ENCODE measurements around the gene CNTNAP2. TPM values are rescaled to one million over a fixed set of nuclear protein-coding genes. Genes with fewer than 3 reads are reported as not detected.

Gene CNTNAP2
- total RNA-seq, 1 experiment from 2014 or later: 64.5 TPM

- H3K27me3 Mint-ChIP-seq (ENCODE audit: low read depth): no peaks in the 10 kb centered on the region; the same call in 1 of the 2 replicates
- TF ChIP-seq, protein P1, sequence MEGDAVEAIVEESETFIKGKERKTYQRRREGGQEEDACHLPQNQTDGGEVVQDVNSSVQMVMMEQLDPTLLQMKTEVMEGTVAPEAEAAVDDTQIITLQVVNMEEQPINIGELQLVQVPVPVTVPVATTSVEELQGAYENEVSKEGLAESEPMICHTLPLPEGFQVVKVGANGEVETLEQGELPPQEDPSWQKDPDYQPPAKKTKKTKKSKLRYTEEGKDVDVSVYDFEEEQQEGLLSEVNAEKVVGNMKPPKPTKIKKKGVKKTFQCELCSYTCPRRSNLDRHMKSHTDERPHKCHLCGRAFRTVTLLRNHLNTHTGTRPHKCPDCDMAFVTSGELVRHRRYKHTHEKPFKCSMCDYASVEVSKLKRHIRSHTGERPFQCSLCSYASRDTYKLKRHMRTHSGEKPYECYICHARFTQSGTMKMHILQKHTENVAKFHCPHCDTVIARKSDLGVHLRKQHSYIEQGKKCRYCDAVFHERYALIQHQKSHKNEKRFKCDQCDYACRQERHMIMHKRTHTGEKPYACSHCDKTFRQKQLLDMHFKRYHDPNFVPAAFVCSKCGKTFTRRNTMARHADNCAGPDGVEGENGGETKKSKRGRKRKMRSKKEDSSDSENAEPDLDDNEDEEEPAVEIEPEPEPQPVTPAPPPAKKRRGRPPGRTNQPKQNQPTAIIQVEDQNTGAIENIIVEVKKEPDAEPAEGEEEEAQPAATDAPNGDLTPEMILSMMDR (conservative IDR thresholded peaks at IDR 0.05): no peak
- no peak overlapping the region; a peak in 1 of 5 replicates for H3K4me3 Mint-ChIP-seq
Measured at GRCh38 chr7:147146169-147146568, 1029.6 kb downstream of the CNTNAP2 start.

More at GRCh38 chr7:147146169-147146568, 1029.6 kb downstream of the CNTNAP2 start:
- H2BK5ac ChIP-seq (ENCODE audit: insufficient read length, low read length): no peak overlapping the region
- H2BK120ac ChIP-seq (ENCODE audit: low read depth, low read length, poor library complexity, severe bottlenecking): no peak overlapping the region
- H4K5ac ChIP-seq (ENCODE audit: insufficient read length, low read depth, low read length): no peak overlapping the region
- no peak overlapping the region for H3K56ac ChIP-seq (ENCODE audit: insufficient read length, low read depth, low read length)
- H3K9me3 Mint-ChIP-seq: peaks cover 2 to 7% of the 10 kb centered on the region in 2 experiments; a peak in 4 of 5 replicates
- H2BK20ac ChIP-seq (ENCODE audit: low read depth, low read length, poor library complexity, severe bottlenecking): no peak overlapping the region
- H2AFZ ChIP-seq (ENCODE audit: low read length): no peak overlapping the region
- H3K4ac ChIP-seq (ENCODE audit: low read depth, low read length): no peak overlapping the region
- no CpG with 5 or more reads among the region's 3 CpGs for WGBS (ENCODE audit: extremely low coverage, insufficient read length, low lambda C conversion rate)
- no peak overlapping the region for H3K9ac ChIP-seq (ENCODE audit: extremely low read depth, insufficient read length, low read length)
- H4K8ac ChIP-seq (replicated peaks; ENCODE audit: insufficient read length, low read depth, low read length): no peak overlapping the region
- no peaks in the 10 kb centered on the region for H3K23me2 ChIP-seq (ENCODE audit: insufficient read length, low read depth, low read length, poor library complexity, severe bottlenecking)
- H3K27ac ChIP-seq (ENCODE audit: insufficient read length, low read depth, low read length): no peak overlapping the region
- H3K27ac Mint-ChIP-seq: peak overlapping the region in 1 of 3 experiments; percentile 63; a peak in 1 of 7 replicates
- no peak for DNase-seq
- no peaks in the 10 kb centered on the region; the same call in 1 of the 2 replicates for H3K4me1 ChIP-seq (ENCODE audit: insufficient read depth, low read length)
- H3K79me1 ChIP-seq (ENCODE audit: insufficient read depth, low read depth, low read length, poor library complexity, severe bottlenecking): no peaks in the 10 kb centered on the region
- no peak overlapping the region for H3K18ac ChIP-seq (ENCODE audit: insufficient read length, low read depth, low read length)
- H3K36me3 Mint-ChIP-seq (ENCODE audit: insufficient read depth in 1 of 3, low read depth in 3 of 3): peaks cover 0 to 4% (median 0%) of the 10 kb centered on the region in 3 experiments; a peak in 2 of 7 replicates
- H3K79me2 ChIP-seq (ENCODE audit: insufficient read depth, low read length): no peaks in the 10 kb centered on the region
- H4K20me1 ChIP-seq (ENCODE audit: control insufficient read depth, insufficient read depth, insufficient read length): no peaks in the 10 kb centered on the region
- no peak overlapping the region for H2BK12ac ChIP-seq (ENCODE audit: insufficient read length, low read depth, low read length)
- H4K91ac ChIP-seq (ENCODE audit: insufficient read length, low read depth, low read length): no peak overlapping the region
- H3K14ac ChIP-seq (ENCODE audit: insufficient read depth, low read length): no peak overlapping the region
- no peak overlapping the region for H3K4me2 ChIP-seq (ENCODE audit: insufficient read depth, insufficient read length, low read length)
- H3T11ph ChIP-seq (ENCODE audit: low read length): no peak overlapping the region
- no peaks in the 10 kb centered on the region for H3K9me3 ChIP-seq (ENCODE audit: control insufficient read depth, low read depth, low read length)
- H3K4me1 Mint-ChIP-seq: peaks cover 22 to 24% of the 10 kb centered on the region in 2 experiments
- H3K23ac ChIP-seq (ENCODE audit: insufficient read length, low read depth, low read length): no peak overlapping the region
- no peaks in the 10 kb centered on the region for H3K27me3 ChIP-seq (ENCODE audit: insufficient read depth, low read length)
- H2AK5ac ChIP-seq (ENCODE audit: insufficient read length, low read length): no peak overlapping the region
- H2BK15ac ChIP-seq (ENCODE audit: low read depth, low read length): no peak overlapping the region
